ENCODE results near the gene SLC25A13. TPM values are rescaled to one million over a fixed set of nuclear protein-coding genes. Genes with fewer than 3 reads are reported as not detected.
A peak's percentile ranks its signal among the peaks of the same experiment; 100 is the strongest.
"Not testable (repeated sequence)": the region's sequence is repeated elsewhere in the genome, so short reads cannot be mapped to it uniquely, and the experiment has no call there.

Gene SLC25A13
- 167 and 196 TPM in 2 replicates for total RNA-seq (2014; rRNA removed; shearing (Covaris generic))
- polyA plus RNA-seq (2015; cell fraction: cytosol; rRNA removed), result 141 and 166 TPM in 2 replicates
- polyA plus RNA-seq (2015; cell fraction: nucleus; rRNA removed), result 251 and 264 TPM in 2 replicates

- peak; percentile 94 for DNase-seq (ENCODE audit: low read depth, low spot score)
- in situ Hi-C loops (cut with HindIII; ENCODE audit: low pct_unique_long_range_greater_than_20kb, low sequenced_read_pairs), result no loop called here
Observed at GRCh38 chr7:96321658-96322372, at the start of gene SLC25A13. SLC25A13 (minus strand) TSS chr7:96322098; CDS start chr7:96321956, 142 bp downstream.

- in situ Hi-C loops (cut with HindIII; ENCODE audit: low pct_unique_long_range_greater_than_20kb, low sequenced_read_pairs); DNase-seq (ENCODE audit: low read depth, low spot score): not testable (repeated sequence)
Observed at GRCh38 chr7:96365916-96366315, 44.0 kb upstream of the SLC25A13 start.

GRCh38 chr7:96361116-96361857, 39.4 kb upstream of the SLC25A13 start:
- in situ Hi-C loops (cut with HindIII; ENCODE audit: low pct_unique_long_range_greater_than_20kb, low sequenced_read_pairs), result no loop called here
- no peak for DNase-seq (ENCODE audit: low read depth, low spot score)

- DNase-seq (ENCODE audit: low read depth, low spot score), result no peak
- in situ Hi-C loops (cut with HindIII; ENCODE audit: low pct_unique_long_range_greater_than_20kb, low sequenced_read_pairs), result no loop called here
Observed at GRCh38 chr7:96359876-96360275, 38.0 kb upstream of the SLC25A13 start.

GRCh38 chr7:96358236-96358971, 36.5 kb upstream of the SLC25A13 start:
- DNase-seq (ENCODE audit: low read depth, low spot score); in situ Hi-C loops (cut with HindIII; ENCODE audit: low pct_unique_long_range_greater_than_20kb, low sequenced_read_pairs): not testable (repeated sequence)

GRCh38 chr7:96355990-96356506, 34.1 kb upstream of the SLC25A13 start:
- no peak for DNase-seq (ENCODE audit: low read depth, low spot score)
- in situ Hi-C loops (cut with HindIII; ENCODE audit: low pct_unique_long_range_greater_than_20kb, low sequenced_read_pairs), result no loop called here

- in situ Hi-C loops (cut with HindIII; ENCODE audit: low pct_unique_long_range_greater_than_20kb, low sequenced_read_pairs), result no loop called here
- no peak for DNase-seq (ENCODE audit: low read depth, low spot score)
Observed at GRCh38 chr7:96354881-96355280, 33.0 kb upstream of the SLC25A13 start.

- in situ Hi-C loops (cut with HindIII; ENCODE audit: low pct_unique_long_range_greater_than_20kb, low sequenced_read_pairs), result no loop called here
- DNase-seq (ENCODE audit: low read depth, low spot score), result no peak
Observed at GRCh38 chr7:96349572-96349971, 27.7 kb upstream of the SLC25A13 start.

- in situ Hi-C loops (cut with HindIII; ENCODE audit: low pct_unique_long_range_greater_than_20kb, low sequenced_read_pairs), result no loop called here
- DNase-seq (ENCODE audit: low read depth, low spot score), result no peak
Observed at GRCh38 chr7:96347471-96347870, 25.6 kb upstream of the SLC25A13 start.

GRCh38 chr7:96346293-96346953, 24.5 kb upstream of the SLC25A13 start:
- DNase-seq (ENCODE audit: low read depth, low spot score), result peak; percentile 59
- in situ Hi-C loops (cut with HindIII; ENCODE audit: low pct_unique_long_range_greater_than_20kb, low sequenced_read_pairs), result no loop called here

- DNase-seq (ENCODE audit: low read depth, low spot score), result no peak
- in situ Hi-C loops (cut with HindIII; ENCODE audit: low pct_unique_long_range_greater_than_20kb, low sequenced_read_pairs), result no loop called here
Observed at GRCh38 chr7:96344236-96344635, 22.3 kb upstream of the SLC25A13 start.

GRCh38 chr7:96342049-96342448, 20.2 kb upstream of the SLC25A13 start:
- in situ Hi-C loops (cut with HindIII; ENCODE audit: low pct_unique_long_range_greater_than_20kb, low sequenced_read_pairs), result no loop called here
- DNase-seq (ENCODE audit: low read depth, low spot score), result no peak

GRCh38 chr7:96337519-96337918, 15.6 kb upstream of the SLC25A13 start:
- in situ Hi-C loops (cut with HindIII; ENCODE audit: low pct_unique_long_range_greater_than_20kb, low sequenced_read_pairs), result no loop called here
- DNase-seq (ENCODE audit: low read depth, low spot score), result no peak

GRCh38 chr7:96332325-96332724, 10.4 kb upstream of the SLC25A13 start:
- in situ Hi-C loops (cut with HindIII; ENCODE audit: low pct_unique_long_range_greater_than_20kb, low sequenced_read_pairs), result no loop called here
- DNase-seq (ENCODE audit: low read depth, low spot score), result no peak

GRCh38 chr7:96331775-96332174, 9.9 kb upstream of the SLC25A13 start:
- in situ Hi-C loops (cut with HindIII; ENCODE audit: low pct_unique_long_range_greater_than_20kb, low sequenced_read_pairs), result no loop called here
- DNase-seq (ENCODE audit: low read depth, low spot score), result no peak

- in situ Hi-C loops (cut with HindIII; ENCODE audit: low pct_unique_long_range_greater_than_20kb, low sequenced_read_pairs), result no loop called here
- DNase-seq (ENCODE audit: low read depth, low spot score), result no peak
Observed at GRCh38 chr7:96331233-96331632, 9.3 kb upstream of the SLC25A13 start.

GRCh38 chr7:96330193-96330592, 8.3 kb upstream of the SLC25A13 start:
- DNase-seq (ENCODE audit: low read depth, low spot score), result no peak
- in situ Hi-C loops (cut with HindIII; ENCODE audit: low pct_unique_long_range_greater_than_20kb, low sequenced_read_pairs), result no loop called here

Data from SK-MEL-5 (cell line).